Suppressor macrophage (primary cell): ENCODE results near the gene GPR84.

Experiments used
- DNase-seq, 4 experiments: peaks; one replicate each; pipeline ENCODE4 v3.0.0-alpha.2; 2020 to 2022

GPR84 gene

GRCh38 chr12:54390668-54391551, 26.6 kb upstream of the GPR84 start:
- DNase-seq = peak in 1 of 4 experiments; percentile 47

- DNase-seq = peak in 3 of 4 experiments; percentile 36 to 45 (median 38)
These were observed 25.9 kb upstream of the GPR84 start for GRCh38 chr12:54390176-54390667.

DNA sequence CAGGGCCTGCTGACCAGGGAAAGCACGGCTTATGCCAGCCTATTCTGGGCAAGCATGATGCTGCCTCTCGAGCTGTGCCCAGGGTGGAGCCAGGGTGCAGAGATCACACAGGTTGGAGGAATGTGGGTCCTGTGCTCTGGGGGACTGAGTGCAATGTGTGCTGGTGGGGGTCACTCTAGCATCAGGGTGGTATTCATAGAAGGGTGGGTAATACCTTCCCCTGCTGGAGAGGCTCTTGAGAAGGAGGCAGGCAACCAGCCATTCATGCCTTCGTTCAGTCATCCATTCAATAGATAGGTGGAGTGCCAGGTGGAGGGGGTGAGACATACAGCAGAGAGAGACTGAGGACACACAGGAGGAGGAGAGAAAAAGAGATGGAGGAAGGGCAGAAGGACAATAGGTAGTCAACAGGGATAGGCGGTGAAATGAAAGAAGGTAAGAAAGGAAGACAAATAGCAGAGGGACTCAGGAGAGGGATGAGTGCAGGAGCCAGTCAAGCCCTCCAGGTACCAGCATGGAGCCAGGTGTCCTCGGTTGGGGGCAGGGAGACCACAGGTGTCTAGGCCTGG, 25.4 kb upstream of the GPR84 start:
- no peak for DNase-seq

- DNase-seq = no peak
These were observed 24.8 kb upstream of the GPR84 start for GRCh38 chr12:54389134-54389508.

- DNase-seq = peak in 2 of 4 experiments; percentile 30 to 35
These were observed 24.2 kb upstream of the GPR84 start for GRCh38 chr12:54388237-54389133.

- DNase-seq = peak in 1 of 4 experiments; percentile 15
These were observed 22.8 kb upstream of the GPR84 start for GRCh38 chr12:54387114-54387467.

DNA sequence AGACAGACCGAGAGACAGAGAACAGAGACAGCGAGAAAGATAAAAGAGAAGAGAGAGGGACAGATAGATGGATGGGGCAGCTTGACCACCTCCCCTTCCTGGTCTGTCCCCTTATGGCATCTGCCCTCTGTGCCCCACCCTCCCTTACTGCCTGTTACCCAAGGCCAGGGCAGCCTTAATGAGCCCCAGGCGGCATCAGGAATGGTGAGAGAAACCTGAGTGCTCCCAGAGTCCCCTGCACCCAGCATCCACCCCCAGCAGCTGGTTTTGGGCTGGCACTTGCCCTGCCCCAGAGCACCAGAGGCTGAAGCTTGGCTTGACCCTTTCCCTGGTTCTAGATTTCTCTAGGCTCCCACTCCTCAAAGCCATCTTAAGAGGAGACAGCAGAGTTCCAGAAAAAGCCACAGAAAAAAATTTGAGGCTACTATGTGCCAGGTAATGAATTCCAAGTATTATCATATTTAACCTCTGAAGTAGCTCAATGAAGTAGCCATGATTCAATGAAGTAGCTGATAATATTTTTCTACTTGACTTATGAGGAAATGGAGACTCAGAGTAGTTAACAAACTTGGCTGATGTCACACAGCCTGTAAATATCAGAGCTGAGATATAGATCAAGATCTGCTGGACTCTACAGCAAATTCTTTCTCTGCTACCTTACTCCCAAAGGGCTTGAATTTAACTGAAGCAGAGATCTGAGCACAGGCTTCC, 22.3 kb upstream of the GPR84 start:
- DNase-seq = peak in 2 of 4 experiments; percentile 36 to 37

DNA sequence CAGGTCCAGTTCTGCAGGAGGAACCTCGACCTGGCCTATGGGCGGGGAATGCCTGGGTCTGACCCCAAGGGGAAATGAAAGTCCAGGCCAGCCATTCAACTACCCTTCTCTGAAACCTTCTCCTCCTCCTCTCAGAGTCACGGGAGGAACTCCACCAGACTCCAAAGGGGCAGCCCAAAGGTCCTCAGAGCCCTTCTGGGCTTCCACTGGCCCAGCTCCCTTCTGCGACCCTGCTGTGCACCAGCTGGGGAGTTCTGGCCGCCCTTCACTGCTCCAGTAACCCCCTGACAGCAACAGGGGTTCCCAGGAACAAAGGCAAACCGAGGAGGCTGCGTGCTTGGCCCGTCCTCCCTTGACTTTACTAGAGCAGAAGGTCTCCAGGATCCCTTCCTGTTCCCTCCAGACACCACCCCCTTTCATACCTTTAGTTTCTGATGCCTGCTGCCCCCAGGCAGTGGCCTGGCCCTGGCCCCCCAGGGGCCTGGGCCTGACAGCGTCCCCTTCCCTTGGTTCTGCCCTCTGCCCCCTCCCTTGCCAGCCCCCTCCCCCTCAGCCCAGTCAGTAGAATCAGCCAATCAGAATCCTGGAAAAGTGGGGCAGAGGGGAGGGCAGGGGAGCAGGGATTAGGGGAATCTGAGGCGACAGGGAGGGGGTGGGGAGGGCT, 21.1 kb upstream of the GPR84 start:
- DNase-seq = peak; percentile 79 to 90 (median 88)

- DNase-seq = peak; percentile 89 to 96 (median 94)
These were observed 20.3 kb upstream of the GPR84 start, which contains the start of gene ZNF385A for GRCh38 chr12:54384591-54385041. Gene ZNF385A (minus strand): TSS chr12:54384733. CDS start chr12:54384514, 219 bp downstream.

DNA sequence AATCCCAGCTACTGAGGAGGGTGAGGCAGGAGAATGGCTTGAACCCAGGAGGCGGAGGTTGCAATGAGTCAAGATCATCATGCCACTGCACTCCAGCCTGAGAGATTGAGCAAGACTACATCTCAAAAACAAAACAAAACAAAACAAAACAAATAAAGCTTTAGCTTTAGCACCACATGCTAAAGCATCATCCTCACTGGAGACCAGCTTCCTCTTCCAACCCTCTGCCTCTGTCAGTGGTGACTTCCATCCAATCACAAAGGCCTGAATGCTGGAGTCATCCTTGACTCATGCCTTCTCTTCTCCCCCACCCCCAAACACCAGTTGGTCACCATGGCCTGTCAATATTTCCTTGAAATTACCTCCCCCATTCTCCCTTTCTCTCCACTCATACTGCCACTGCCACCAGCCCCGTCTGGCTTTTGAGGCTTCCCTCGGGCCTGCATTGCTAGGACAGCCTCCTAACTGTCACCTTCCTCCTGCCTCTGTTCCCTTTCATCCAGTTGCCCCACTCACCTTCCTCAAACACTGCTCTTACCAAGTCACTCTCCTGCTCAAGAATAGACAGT, 18.8 kb upstream of the GPR84 start:
- DNase-seq = peak; percentile 93 to 99 (median 95)

GRCh38 chr12:54381136-54381535, 16.9 kb upstream of the GPR84 start:
- no peak for DNase-seq

GRCh38 chr12:54379398-54380201, 15.3 kb upstream of the GPR84 start:
- DNase-seq = peak; percentile 87 to 94 (median 92)

GRCh38 chr12:54378796-54379397, 14.6 kb upstream of the GPR84 start:
- DNase-seq = peak in 1 of 4 experiments; percentile 53

DNA sequence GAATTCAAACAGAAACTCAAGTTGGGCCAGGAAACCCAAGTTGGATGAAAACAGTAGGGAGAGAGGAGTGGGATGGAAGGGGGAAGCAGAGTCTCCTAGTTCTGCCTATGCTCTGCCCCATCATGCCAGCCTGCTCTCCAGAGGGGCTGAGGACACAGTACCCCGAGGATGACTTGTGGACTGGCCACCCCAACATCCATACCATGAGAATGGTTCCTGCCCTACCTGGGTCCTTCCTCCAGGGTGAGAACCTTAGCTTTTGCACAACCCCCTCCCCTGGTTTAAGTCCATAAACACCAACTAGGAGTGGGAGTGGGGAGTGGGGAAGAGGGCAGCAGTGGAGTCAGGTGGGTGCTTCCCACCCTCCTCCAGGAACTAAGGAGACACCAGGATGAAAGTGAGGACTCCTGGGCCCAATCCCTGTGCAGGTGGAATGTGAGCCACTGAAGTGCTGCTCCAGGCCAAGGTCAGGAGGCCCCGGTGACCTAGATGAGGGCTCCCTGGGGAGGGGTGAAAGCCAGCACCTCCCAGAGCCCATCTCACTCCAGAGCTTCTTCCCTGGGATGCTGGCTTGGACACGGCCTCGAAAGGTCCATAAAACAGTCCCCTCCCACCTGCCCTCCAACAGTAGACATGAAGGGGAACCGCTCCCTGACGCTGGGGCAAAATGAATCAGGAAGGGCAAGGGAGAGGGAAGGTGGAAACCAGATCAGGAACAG, 13.7 kb upstream of the GPR84 start:
- DNase-seq = no peak

DNA sequence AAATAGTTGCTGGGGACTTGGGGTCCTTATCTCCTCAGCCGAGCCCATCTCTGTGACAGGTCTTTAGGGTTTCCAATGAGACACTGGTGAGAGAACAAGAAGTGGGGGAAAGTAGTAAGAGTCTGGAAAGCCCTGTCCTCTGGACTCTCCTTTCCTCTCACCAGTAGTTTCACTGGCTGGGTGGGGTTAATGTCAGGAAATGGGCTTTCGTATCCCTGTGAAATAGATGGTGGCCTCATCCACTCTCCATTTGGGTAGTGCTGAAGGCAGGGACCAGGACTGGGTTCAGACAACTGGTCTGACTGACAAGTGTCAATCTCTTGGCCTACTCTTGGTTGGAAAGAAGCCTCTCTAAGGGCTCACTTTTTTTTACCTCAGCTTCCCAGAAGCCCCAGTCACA, 12.7 kb upstream of the GPR84 start:
- no peak for DNase-seq

DNA sequence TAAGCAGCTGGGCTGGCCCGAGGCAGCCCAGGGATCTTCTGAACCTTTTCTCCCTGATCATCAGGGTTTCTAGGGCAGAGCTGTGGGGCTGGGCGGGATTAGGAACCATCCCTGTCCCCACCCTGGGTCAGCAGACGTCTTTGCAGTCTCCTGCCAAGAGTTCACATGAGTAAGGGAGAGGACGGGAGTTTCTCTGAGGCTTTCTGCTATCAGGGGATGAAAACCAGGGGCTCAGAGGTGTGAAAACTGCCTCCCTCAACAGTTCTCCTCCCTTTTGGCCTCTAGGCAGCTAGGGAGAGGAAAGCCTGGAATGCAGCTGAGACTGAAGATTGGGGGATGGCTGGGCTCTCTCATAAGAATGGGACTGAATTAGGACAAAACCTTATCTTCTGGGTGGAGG, 12.3 kb upstream of the GPR84 start:
- no peak for DNase-seq

DNA sequence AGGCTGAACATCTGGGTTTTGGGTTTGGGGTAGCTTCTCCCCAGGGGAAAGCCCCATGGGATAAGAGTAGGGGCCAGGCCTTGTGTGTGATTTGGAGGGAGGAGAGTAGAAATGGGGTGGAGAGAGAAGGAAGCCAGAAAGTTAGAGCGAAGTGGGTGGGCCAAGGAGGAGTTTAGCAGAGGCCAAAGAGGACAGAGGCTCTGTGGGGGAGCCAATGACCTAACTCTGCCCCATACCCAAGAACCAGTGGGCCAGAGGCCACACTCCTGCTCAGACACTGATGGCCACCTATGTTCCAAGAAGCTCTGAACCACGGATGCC, 10.9 kb upstream of the GPR84 start:
- no peak for DNase-seq

DNA sequence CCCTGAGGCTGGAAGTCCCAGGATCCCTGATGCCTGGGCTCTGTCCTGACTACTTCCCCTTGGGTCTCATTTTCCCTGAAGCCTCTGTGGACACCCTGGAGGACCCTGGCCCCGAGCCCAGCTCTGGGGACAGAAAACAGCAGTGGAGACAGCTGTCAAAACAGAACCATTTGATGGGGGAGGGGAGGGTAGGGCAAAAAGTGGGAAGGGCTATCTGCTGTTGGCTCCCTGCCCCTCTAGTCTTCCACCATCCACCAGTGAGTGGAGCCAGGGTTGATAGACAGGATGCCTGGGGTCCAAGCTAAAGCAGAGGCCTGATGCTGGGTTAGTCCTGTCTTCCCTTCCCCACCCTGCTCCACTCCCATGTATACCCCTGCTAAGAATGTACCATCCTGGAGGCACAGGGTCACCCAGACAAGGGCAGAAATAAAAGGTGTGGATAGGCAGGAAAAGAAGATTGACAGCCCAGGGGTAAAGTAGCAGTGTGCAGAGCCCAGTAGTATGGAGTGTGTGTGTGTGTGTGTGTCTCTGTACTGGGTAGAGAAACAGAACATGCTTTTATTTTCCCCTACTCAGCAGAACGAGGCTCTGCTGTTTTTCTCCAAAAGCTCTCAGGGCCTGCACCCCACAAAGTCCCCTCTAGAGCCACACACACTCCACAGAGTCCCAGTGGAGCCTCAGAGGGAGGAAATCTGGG, 10.4 kb upstream of the GPR84 start:
- DNase-seq = no peak
